ENCODE results near the gene TSSK2. TPM values are rescaled to one million over a fixed set of nuclear protein-coding genes. Genes with fewer than 3 reads are reported as not detected.
"Not testable (repeated sequence)": the region's sequence is repeated elsewhere in the genome, so short reads cannot be mapped to it uniquely, and the experiment has no call there.

TSSK2 gene
- total RNA-seq, result not detected in 2 replicates
- polyA plus RNA-seq (2012), result not detected

DNA sequence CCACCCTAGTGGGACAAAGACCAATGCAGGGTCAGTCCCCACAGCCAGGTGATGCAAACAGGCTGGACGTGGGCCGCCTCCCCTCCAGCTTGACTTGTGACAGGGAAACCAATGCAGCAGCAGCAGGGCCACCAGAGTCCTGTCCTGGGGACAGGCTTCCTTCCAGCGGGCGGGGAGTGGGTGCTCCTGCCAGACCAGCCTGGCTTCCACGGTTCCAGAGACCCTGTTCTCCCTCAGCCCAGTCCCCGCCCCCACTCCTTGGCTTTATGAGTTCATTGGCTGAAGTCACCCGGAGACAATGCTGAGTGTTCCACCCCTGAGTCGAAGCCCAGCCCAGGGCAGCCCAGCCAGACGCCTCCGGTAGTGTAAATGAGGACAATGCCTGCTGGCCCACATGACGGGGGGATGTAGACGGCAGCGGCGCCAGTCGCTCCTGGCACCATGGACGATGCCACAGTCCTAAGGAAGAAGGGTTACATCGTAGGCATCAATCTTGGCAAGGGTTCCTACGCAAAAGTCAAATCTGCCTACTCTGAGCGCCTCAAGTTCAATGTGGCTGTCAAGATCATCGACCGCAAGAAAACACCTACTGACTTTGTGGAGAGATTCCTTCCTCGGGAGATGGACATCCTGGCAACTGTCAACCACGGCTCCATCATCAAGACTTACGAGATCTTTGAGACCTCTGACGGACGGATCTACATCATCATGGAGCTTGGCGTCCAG is at the start of gene TSSK2:
TSSK2 (plus strand) TSS at position 350 of the 726 bp plus-strand sequence; CDS start at position 442, 92 bp downstream.
- DNase-seq (ENCODE audit: low read depth), result no peak

DNA sequence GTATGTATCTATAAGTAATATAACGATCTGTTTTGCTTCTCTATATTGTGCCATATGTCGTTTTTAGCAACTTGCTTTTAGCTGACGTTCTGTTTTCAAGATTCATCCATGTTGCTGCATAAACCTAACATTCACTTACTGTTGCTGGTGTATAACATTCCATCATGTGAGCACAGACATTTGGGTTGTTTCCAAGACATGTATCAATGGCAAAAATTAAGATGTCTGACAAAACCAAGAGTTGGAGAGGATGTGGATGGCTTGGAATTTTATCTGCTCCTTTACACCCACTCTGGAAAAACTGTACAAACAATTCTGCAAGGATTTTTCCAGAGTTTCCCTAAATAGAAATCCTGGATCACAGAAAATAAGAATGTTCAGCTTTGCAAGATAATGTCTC is 49.8 kb upstream of the TSSK2 start:
- no peak for DNase-seq (ENCODE audit: low read depth)

DNA sequence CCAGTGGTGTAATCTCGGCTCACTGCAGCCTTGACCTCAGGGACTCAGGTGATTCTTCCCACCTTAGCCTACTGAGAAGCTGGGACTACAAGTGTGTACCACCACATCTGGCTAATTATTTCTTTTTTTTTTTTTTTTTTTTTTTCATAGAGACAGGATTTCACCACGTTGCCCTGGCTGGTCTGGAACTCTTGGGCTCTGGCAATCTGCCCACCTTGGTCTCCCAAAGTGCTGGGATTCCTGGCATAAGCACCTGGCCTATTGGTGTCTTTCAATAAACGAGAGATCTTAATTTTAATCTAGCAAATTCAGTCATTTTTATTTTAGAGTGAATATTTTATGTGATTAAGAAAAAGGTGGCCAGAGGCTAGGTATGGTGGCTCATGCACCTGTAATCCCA is 49.0 kb upstream of the TSSK2 start:
- DNase-seq (ENCODE audit: low read depth), result no peak

DNA sequence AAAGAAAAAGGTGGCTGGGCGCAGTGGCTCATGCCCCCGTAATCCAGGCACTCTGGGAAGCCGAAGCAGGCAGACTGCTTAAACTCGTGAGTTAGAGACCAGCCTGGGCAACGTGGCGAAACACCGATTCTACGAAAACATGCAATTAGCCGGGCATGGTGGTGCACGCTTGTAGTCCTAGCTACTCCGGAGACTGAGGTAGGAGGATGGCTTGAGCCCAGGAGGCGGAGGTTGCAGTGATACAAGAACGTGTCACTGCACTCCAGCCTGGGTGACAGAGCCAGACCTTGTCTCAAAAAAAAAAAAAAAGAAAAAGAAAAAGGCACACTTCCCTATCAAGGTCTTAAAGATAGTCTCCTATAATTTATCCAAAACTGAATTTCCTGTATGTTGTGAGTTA is 48.3 kb upstream of the TSSK2 start:
- no peak for DNase-seq (ENCODE audit: low read depth)

DNA sequence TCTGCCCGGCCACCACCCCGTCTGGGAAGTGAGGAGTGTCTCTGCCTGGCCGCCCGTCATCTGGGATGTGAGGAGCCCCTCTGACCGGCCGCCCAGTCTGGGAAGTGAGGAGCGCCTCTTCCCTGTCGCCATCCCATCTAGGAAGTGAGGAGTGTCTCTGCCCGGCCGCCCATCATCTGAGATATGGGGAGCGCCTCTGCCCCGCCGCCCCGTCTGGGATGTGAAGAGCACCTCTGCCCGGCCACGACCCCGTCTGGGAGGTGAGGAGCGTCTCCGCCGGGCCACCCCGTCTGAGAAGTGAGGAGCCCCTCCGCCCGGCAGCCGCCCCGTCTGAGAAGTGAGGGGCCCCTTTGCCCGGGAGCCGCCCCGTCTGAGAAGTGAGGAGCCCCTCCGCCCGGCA is 47.0 kb upstream of the TSSK2 start:
- DNase-seq (ENCODE audit: low read depth), result not testable (repeated sequence)

DNA sequence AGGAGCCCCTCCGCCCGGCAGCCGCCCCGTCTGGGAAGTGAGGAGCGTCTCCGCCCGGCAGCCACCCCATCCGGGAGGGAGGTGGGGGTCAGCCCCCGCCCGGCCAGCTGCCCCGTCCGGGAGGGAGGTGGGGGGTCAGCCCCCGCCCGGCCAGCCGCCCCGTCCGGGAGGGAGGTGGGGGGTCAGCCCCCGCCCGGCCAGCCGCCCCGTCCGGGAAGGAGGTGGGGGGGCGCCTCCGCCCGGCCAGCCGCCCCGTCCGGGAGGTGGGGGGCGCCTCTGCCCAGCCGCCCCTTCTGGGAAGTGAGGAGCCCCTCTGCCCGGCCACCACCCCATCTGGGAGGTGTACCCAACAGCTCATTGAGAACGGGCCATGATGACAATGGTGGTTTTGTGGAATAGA is 46.5 kb upstream of the TSSK2 start:
- not testable (repeated sequence) for DNase-seq (ENCODE audit: low read depth)

DNA sequence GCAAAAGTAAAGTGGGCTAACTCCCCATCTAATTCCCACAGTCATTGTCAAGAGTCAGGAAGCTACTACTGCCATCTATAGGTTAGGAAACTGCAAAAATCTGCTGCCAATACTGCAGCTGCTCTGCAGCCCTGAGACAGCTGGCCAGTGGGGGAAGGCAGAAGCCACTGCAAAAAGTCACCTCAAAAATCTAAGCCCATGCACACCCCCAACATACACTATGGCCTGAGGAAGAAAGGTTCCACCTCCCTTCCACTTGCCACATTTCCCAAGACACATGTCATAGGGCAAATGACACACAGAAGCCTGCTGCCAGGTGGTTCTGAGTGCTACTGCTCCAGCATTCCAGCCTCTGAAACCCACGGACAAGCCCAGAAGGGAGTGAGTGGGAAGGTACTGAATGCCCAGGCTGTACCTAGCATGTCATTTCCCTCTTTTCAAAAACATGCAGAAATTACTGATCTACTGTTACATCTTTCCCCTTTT is 45.8 kb upstream of the TSSK2 start:
- DNase-seq (ENCODE audit: low read depth), result peak; percentile 92

DNA sequence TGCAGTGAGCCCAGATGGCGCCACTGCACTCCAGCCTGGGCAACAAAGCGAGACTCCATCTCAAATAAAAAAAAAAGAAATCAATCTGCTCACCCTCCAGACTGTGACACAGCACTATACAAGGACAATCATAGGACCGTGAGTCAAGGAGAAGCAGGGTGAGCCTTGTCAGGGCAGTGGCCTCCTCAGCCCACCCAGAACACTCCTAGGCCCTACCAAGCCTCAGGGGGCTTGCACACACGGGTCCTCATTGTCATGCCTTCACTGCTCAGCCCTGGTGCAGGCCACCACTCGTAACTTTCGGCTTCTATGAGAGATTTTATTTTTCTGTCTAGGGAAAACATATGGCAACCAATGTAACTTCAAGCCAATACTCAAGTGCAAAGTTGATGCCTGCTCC is 44.7 kb upstream of the TSSK2 start:
- no peak for DNase-seq (ENCODE audit: low read depth)

DNA sequence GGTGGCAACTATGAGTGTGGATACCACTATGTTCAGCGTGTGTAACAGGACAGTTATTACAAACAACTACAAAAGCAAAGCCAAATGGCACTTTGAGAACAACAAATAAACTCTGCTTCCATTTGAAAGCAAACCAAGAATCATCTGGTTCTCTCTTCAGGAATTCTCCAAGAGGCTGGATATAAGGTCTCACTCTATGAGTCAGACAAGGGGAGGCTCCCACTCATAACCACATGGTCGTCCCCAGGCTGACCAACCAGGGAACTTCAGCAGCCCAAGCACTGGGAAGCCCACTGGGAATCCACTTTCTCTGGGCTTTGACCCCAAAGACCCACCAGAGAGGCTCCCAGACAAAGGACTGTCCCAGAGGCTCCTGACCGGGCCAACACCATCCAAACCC is 44.2 kb upstream of the TSSK2 start:
- DNase-seq (ENCODE audit: low read depth), result peak; percentile 65

DNA sequence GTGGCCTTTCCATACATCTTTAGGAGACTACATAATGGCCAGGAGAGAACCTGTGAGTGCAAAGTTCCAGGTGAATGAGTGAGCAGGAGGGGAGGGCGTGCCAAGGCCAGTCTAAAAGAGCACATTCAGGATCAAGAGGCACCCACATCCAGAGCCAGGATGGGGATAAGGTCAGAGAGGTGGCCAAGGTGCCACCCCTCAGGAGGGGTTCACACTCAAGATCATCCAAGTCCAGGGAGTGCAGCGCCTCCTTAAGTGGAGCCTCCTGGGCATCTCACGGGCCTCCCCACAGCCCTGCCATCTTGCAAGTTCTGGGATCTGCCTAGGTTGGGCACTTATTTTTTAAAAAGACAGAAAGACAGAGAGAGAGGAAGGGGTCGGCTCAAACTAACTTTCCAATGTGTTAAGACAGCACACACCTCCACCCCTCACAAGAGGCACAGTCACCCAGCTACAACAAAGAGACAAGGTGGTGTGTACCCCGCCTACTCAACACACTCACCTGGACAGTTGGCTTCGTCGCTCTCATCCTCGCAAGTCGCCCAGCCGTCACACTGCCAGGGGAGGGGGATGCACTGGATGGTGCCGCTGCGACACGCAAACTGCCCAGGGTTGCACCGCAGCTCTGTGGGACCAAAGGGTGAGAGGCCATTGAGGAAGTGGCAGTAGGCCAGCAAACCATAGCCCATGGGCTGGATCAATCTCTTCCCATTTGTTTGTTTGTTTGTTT is 42.1 kb upstream of the TSSK2 start:
- DNase-seq (ENCODE audit: low read depth), result no peak

DNA sequence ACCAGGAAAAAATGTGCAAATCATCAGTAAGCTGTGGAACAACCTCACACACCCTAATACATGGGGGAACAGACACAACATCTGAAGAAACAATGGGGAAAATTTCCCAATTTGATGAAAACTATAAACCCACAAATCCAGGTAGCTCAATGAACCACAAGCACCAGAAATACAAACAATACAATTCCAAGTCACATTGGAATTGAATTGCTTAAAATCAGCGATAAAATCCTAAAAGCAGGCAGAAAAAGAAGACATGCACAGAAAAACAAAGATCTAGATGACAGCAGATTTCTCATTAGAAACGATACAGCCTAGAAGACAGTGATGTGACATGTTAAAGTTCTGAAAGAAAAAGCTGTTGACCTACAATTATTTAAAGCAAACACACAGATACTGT is 40.9 kb upstream of the TSSK2 start:
- no peak for DNase-seq (ENCODE audit: low read depth)

DNA sequence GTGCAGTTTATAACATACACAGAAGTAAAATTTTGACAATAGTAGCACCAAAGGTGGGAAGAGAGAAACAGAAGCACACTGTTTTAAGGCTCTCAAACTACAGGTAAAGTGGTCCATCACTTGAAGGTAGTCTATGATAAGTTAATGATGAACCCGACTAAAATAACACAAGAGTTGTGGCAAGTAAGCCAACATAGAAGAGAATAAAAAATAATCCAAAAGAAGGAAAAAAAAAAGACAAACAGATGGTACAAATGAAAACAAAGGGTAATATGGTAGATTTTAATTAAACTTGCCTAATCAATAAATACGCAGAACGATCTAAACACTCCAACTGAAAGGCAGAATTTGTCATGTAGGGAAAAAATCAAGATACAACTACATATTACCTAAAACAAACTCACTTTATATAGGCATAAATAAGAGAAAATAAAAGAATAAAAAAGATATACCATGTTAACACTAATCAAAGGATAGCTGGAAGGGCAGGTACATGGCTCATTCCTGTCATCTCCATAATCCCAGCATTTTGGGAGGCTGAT is 40.5 kb upstream of the TSSK2 start:
- no peak for DNase-seq (ENCODE audit: low read depth)

DNA sequence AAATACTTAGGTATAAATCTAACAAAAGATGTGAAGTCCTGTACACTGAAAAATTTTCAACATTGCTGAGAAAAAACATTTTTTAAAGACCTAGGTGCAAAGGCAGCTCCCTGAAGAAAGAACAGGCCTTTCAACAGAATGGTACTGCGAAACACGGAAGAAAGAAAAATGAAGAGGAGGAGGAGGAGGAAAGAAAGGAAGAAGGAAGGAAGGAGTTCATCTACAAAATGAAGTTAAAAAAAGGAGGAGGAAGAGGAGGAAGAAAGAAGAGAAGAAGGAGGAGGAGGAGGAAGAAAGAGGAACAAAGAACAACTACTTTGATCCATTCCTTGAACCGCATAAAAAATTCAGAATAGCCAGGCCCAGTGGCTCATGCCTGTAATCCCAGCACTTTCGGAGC is 38.4 kb upstream of the TSSK2 start:
- DNase-seq (ENCODE audit: low read depth), result no peak

DNA sequence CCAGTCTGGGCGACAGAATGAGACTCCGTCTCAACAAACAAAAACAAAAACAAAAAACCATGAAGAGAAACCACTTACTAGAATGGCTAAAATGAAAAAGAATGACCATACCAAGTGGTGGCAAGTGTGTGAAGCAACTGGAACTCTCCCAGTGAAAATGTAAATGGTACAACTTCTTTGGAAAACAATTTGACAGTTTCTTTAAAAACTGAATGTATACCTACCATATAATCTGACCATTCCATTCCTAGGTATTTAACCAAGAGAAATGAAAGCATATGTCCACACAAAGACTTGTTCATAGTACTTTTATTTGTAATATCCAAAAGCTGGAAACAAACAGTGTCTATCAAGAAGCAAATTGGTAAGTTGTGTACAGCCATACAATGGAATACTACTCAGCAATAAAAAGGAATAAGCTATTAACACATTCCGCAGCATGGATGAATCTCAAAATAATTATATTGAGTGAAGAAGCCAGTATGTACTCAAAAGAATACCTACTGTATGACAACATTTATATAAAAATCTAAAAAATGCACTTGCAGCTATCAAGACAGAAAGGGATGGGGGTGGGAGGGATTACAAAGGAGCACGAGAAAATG is 36.6 kb upstream of the TSSK2 start:
- no peak for DNase-seq (ENCODE audit: low read depth)

DNA sequence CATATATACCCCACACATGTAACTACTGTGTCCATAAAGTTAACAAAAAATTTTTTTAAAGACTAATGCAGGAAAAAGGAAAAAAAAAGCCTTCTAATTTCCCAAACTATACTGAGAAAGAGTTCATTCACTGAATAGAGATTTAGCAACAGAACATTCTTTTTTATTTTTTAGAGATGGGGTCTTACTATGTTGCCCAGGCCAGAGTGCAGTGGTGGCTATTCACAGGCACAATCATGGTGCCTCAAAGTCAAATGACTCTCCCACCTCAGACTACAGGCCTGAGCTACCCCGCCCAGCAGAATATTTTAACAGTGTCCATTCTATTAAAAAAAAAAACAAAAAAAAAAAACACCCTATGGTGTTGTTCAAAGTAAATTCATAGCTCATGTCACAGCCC is 34.6 kb upstream of the TSSK2 start:
- no peak for DNase-seq (ENCODE audit: low read depth)

DNA sequence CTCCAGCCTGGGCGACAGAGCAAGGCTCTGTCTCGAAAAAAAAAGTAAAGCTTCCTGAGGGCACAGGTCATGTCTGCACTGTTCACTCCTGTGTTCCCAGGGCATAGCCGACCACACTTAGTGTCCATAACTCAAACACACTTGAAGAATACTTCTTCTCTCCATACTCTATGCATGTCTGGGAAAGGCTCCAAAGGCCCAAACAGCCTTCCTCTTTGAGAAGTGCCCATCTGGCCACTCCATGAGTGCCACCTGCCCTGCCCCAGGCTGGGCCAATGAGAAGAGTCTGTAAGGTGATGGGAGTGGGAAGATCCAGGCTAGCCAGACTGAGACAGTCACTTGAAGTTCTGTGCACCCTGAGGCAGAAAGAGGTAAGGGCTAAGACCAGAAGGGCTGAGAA is 33.6 kb upstream of the TSSK2 start:
- no peak for DNase-seq (ENCODE audit: low read depth)

DNA sequence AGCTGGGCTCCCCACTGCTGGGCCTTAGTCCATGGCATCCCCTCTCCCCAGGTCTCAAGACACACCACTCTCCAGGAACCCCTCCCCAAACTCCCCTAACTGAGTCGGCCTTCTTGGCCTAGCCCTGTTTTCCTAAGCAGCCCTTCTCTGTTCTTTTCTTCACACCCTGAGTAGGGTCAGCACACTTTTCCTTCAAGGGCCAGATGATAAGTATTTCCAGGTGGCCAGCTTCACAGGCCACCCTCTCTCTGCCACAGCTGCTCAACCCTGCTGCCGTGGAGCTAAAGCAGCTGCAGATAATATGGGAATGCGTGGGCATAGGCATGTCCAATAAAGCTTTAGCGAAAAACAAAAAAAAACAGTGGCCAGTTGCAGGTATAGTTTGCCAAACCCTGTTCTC is 33.0 kb upstream of the TSSK2 start:
- peak; percentile 26 for DNase-seq (ENCODE audit: low read depth)

DNA sequence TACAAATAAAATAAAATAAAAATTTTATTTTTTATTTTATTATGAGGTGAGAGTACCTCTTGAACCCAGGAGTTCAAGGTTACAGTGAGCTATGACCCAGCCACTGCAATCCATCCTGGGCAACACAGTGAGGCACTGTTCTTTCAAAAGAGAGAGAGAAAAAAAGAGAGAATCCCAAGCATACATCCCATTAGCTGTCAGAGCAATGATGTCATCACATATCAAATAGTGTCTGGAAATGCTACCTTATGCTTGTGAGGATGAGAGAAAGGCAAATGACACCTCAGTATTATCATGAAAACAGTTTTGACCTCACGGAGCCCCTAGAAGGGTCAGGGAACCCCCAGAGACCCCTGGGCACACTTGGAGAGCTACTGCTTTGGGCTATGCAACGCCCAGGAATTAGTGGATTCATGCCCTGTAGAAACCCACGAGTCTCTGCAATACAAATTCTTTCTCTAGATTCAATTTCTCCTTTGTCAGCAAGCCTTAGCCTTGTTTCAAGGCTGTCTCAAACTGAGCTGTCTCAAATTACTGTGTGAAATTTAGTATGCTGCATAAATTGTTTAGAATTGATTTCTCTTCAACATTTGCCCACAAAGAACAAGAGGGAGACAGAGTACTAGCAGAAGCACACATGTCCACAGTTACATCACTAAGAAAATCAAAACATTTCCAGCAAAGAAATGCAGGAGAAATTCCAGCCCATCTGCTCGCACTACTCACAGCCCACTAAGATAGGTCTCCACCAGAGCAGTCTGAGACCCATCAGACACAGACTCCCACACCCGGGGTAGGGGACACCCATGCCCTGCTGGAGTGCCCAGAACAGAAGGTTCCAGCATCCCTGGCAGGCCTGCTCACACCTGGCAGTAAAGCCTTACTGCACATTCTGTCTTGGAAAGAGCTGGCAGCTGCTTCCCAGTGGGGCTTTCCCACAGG is 27.0 kb upstream of the TSSK2 start:
- DNase-seq (ENCODE audit: low read depth), result peak; percentile 53

DNA sequence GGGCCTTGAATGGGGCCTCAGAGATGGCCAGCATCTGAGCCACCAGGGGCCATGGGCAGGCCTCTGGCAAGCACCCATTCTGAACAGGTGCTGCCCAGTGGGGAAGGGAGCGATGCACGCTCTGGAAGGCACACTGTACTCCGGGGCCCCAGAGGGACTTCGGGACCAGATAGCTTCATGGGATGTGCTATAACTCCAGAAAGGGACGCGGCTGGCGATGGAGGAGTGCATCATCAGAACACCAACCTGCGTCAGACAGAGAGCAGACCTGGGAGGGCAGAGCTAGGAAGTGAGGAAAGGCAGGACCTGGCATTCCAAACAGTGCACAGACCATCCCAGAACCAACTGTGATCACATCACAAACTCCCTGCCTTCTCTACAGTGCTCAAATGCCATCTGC is 25.7 kb upstream of the TSSK2 start:
- peak; percentile 32 for DNase-seq (ENCODE audit: low read depth)

DNA sequence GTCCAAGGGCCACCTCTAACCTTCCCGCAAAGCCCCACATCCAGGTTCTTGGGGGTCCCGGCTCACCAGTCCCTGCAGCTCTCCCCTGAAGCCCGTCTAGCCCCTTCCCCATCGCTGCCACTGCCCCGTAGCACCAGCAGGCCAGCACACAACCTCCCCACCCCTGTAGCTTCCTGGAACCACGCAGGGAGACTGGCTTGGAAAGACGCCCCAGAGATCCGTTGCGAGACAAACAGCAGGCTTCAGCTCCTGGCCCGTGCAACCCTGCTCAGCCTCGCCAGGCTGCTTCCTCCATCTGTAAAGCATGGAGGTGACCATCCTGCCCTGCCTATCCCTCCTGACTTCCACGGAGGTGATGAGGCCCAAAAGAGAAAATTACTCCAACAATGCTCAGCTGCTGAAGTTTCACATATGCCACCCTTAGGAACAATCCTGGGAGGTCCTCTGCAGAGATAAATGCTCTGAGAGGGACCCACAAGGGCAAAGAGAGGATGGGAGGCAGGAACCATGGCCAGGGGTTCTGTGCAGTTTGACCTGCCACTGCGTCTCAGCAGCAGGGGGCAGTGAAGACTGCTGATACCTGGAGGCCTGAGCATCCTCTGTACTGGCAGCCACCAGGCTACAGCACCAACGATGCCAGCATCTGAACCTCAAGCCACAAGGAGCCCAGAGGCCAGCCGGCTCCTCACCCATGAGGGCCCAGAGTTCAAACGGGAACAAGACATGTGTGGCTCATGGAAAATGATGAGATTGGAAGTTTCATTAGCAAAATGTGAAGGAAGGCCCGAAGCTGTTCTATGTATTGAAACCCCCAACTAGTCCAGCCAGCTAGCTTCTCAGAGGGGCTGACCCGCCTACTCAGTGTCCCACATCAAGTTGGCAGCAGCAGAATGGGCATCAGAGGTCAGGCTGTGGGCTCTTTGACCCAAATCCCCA is 25.0 kb upstream of the TSSK2 start:
- DNase-seq (ENCODE audit: low read depth), result peak; percentile 25
